ENCODE results near the gene METTL21C. TPM values are rescaled to one million over a fixed set of nuclear protein-coding genes. Genes with fewer than 3 reads are reported as not detected.

Gene METTL21C
- not detected in 2 replicates for total RNA-seq (2014; rRNA removed)
- not detected for Bru-seq, nascent RNA
- BruChase-seq, experiment 1, labeled RNA remaining after a 6-hour chase = not detected
- BruChase-seq, experiment 2, labeled RNA remaining after a 2-hour chase = not detected
- long read RNA-seq = 0 reads

- ChIA-PET CTCF (no interaction called here), POLR2A (ENCODE audit: unreplicated experiment) (no interaction called here)
- Histone ChIP-seq H2AFZ (ENCODE audit: low read length) (no peak within 1 kb of the TSS), H3K9me3 (ENCODE audit: low read length) (no peaks in the 10 kb centered on the region), H3K4me2 (ENCODE audit: low read length) (no peak within 1 kb of the TSS), H3K9me2 (replicated peaks; ENCODE audit: low read length) (no peaks in the 10 kb centered on the region), H3K36me3 (ENCODE audit: low read depth, low read length) (no peaks in the 10 kb centered on the region), H3K4me1 (ENCODE audit: insufficient read depth, low read length) (peaks cover 7% of the 10 kb centered on the region; the same call in 1 of the 2 replicates), H3F3A (ENCODE audit: low read length, unreplicated experiment) (no peaks in the 10 kb centered on the region), H4K20me1 (ENCODE audit: low read length) (no peaks in the 10 kb centered on the region), H3K79me2 (ENCODE audit: low read length) (no peaks in the 10 kb centered on the region), H3K9ac (ENCODE audit: low read length) (no peak within 1 kb of the TSS), H3K27me3 (ENCODE audit: low read length) (peaks cover 13% of the 10 kb centered on the region; the same call in 1 of the 2 replicates), H3K27ac (ENCODE audit: low read length) (no peak within 1 kb of the TSS), H3K4me3 (ENCODE audit: low read length) (no peak within 1 kb of the TSS)
- DNase-seq (no peak), ATAC-seq (no peak)
- TF ChIP-seq CTCF (conservative IDR thresholded peaks at IDR 0.05; ENCODE audit: low read depth, low read length) (no peak), EZH2 (IDR thresholded peaks at IDR 0.05; ENCODE audit: low read length, unreplicated experiment) (no peak)
- no TSS peak for BruUV-seq (replicated peaks)
- intact Hi-C loops (cut with micrococcal nuclease) = no loop called here
These were observed at the start of gene METTL21C for GRCh38 chr13:102694937-102695336. Gene METTL21C, minus strand, starts transcription at chr13:102695044. Its CDS starts 546 bp downstream, at chr13:102694498.

DNA sequence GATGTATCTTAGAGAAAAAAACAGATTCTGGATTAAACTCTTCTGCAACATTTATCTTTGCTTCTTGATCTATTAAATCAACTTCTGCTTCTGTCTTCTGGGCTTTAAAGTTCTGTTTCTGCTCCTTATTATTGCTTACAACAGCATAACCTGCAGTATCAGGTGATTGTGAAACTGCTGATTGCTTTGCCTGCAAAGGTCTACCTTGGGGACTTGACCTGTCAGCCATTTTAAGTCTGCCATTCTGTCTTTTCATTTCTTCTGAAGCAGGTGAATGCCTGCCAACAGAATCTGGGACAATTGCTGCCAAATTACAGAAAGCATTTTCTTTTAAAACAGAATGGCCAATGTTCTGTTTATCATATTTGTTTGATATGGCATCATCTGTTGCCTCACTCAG lies 47.7 kb upstream of the METTL21C start:
- no peak overlapping the region for H3K9ac ChIP-seq (ENCODE audit: low read length)
- ChIA-PET CTCF (no interaction called here), POLR2A (ENCODE audit: unreplicated experiment) (no interaction called here)
- no peaks in the 10 kb centered on the region for H3K79me2 ChIP-seq (ENCODE audit: low read length)
- peaks cover 100% of the 10 kb centered on the region for H3K27me3 ChIP-seq (ENCODE audit: low read length)
- H3K9me3 ChIP-seq (ENCODE audit: low read length) = no peaks in the 10 kb centered on the region
- intact Hi-C loops (cut with micrococcal nuclease) = no loop called here
- H3K4me3 ChIP-seq (ENCODE audit: low read length) = no peak overlapping the region
- no peak overlapping the region for H3K27ac ChIP-seq (ENCODE audit: low read length)
- no peaks in the 10 kb centered on the region for H3K9me2 ChIP-seq (replicated peaks; ENCODE audit: low read length)
- ATAC-seq = no peak
- H3F3A ChIP-seq (ENCODE audit: low read length, unreplicated experiment) = no peaks in the 10 kb centered on the region
- BruUV-seq (replicated peaks) = no TSS peak
- no peaks in the 10 kb centered on the region for H4K20me1 ChIP-seq (ENCODE audit: low read length)
- no peak for DNase-seq
- no peaks in the 10 kb centered on the region for H3K36me3 ChIP-seq (ENCODE audit: low read depth, low read length)
- no peak overlapping the region for H2AFZ ChIP-seq (ENCODE audit: low read length)
- TF ChIP-seq EZH2phosphoT487 (IDR thresholded peaks at IDR 0.05; ENCODE audit: borderline replicate concordance, low read length) = no peak
- no peak for TF ChIP-seq CTCF (conservative IDR thresholded peaks at IDR 0.05; ENCODE audit: low read depth, low read length)
- TF ChIP-seq EZH2 (IDR thresholded peaks at IDR 0.05; ENCODE audit: low read length, unreplicated experiment) = no peak
- H3K4me2 ChIP-seq (ENCODE audit: low read length) = no peak overlapping the region
- no peaks in the 10 kb centered on the region for H3K4me1 ChIP-seq (ENCODE audit: insufficient read depth, low read length)

GRCh38 chr13:102742101-102742500 lies 47.3 kb upstream of the METTL21C start:
- Histone ChIP-seq H3K4me3 (ENCODE audit: low read length) (no peak overlapping the region), H3K27ac (ENCODE audit: low read length) (no peak overlapping the region), H3K9me2 (replicated peaks; ENCODE audit: low read length) (no peaks in the 10 kb centered on the region), H2AFZ (ENCODE audit: low read length) (no peak overlapping the region), H3F3A (ENCODE audit: low read length, unreplicated experiment) (no peaks in the 10 kb centered on the region), H4K20me1 (ENCODE audit: low read length) (no peaks in the 10 kb centered on the region), H3K36me3 (ENCODE audit: low read depth, low read length) (no peaks in the 10 kb centered on the region), H3K9me3 (ENCODE audit: low read length) (no peaks in the 10 kb centered on the region), H3K4me1 (ENCODE audit: insufficient read depth, low read length) (no peaks in the 10 kb centered on the region), H3K4me2 (ENCODE audit: low read length) (no peak overlapping the region), H3K27me3 (ENCODE audit: low read length) (peaks cover 100% of the 10 kb centered on the region), H3K9ac (ENCODE audit: low read length) (no peak overlapping the region), H3K79me2 (ENCODE audit: low read length) (no peaks in the 10 kb centered on the region)
- ATAC-seq (no peak), DNase-seq (no peak)
- intact Hi-C loops (cut with micrococcal nuclease) = no loop called here
- TF ChIP-seq CTCF (conservative IDR thresholded peaks at IDR 0.05; ENCODE audit: low read depth, low read length) (no peak), EZH2 (IDR thresholded peaks at IDR 0.05; ENCODE audit: low read length, unreplicated experiment) (no peak), EZH2phosphoT487 (IDR thresholded peaks at IDR 0.05; ENCODE audit: borderline replicate concordance, low read length) (no peak)
- BruUV-seq (replicated peaks) = no TSS peak
- ChIA-PET CTCF (no interaction called here), POLR2A (ENCODE audit: unreplicated experiment) (no interaction called here)

Measured in PC-3 (cell line).